MM.1S (cell line): ENCODE results near the gene NUP85.
A peak's percentile ranks its signal among the peaks of the same experiment; 100 is the strongest.
"Not testable (repeated sequence)": the region's sequence is repeated elsewhere in the genome, so short reads cannot be mapped to it uniquely, and the experiment has no call there.

ENCODE experiments used
- DNase-seq: peaks from one replicate; pipeline ENCODE4 v3.0.0-alpha.2; 2015
- H2AFZ ChIP-seq: fragments of 300-600 bp; sonication (generic); 2 replicates; pipeline ENCODE4 v1.6.0; 2016; ENCODE audit warnings: antibody characterized with exemption, low read length
- H3F3A ChIP-seq: fragments of 300-600 bp; sonication (generic); 2 replicates; pipeline ENCODE4 v1.6.1; 2016; ENCODE audit warnings: mild to moderate bottlenecking, antibody characterized with exemption, low read length, moderate library complexity, mixed read lengths; ENCODE audit not compliant: insufficient read depth
- H3K27ac ChIP-seq: fragments of 300-600 bp; sonication (generic); 2 replicates; pipeline ENCODE4 v1.5.1; 2016; ENCODE audit warnings: mild to moderate bottlenecking, low read length
- H3K27me3 ChIP-seq: fragments of 300-600 bp; sonication (generic); replicated peaks from 2 replicates; pipeline ENCODE4 v1.6.0; 2016; ENCODE audit warnings: low read length; ENCODE audit not compliant: insufficient read depth
- H3K36me3 ChIP-seq: fragments of 300-600 bp; sonication (generic); replicated peaks from 2 replicates; pipeline ENCODE4 v1.6.1; 2016; ENCODE audit warnings: mild to moderate bottlenecking, low read length, mixed read lengths; ENCODE audit not compliant: insufficient read depth
- H3K4me1 ChIP-seq: fragments of 300-600 bp; sonication (generic); 2 replicates; pipeline ENCODE4 v1.6.1; 2016; ENCODE audit warnings: low read length, mixed read lengths
- H3K4me2 ChIP-seq: fragments of 300-600 bp; sonication (generic); 2 replicates; pipeline ENCODE4 v1.6.0; 2016; ENCODE audit warnings: low read depth, low read length
- H3K4me3 ChIP-seq: fragments of 300-600 bp; sonication (generic); 2 replicates; pipeline ENCODE4 v1.5.1; 2016; ENCODE audit warnings: low read length, mixed read lengths
- H3K79me2 ChIP-seq: fragments of 300-600 bp; sonication (generic); 2 replicates; pipeline ENCODE4 v1.6.1; 2016; ENCODE audit warnings: mixed run types, low read length, mixed read lengths
- H3K9ac ChIP-seq: fragments of 300-600 bp; sonication (generic); 2 replicates; pipeline ENCODE4 v1.6.1; 2016; ENCODE audit warnings: low read length, mixed read lengths
- H3K9me2 ChIP-seq: fragments of 300-600 bp; sonication (generic); replicated peaks from 2 replicates; pipeline ENCODE4 v1.6.1; 2016; ENCODE audit warnings: mild to moderate bottlenecking, low read length, mixed read lengths; ENCODE audit not compliant: insufficient read depth
- H3K9me3 ChIP-seq: fragments of 300-600 bp; sonication (generic); replicated peaks from 2 replicates; pipeline ENCODE4 v1.6.1; 2016; ENCODE audit warnings: mild to moderate bottlenecking, low read length, mixed read lengths; ENCODE audit not compliant: insufficient read depth
- H4K20me1 ChIP-seq: fragments of 300-600 bp; sonication (generic); 2 replicates; pipeline ENCODE4 v1.6.1; 2016; ENCODE audit warnings: mild to moderate bottlenecking, low read length, moderate library complexity, mixed read lengths; ENCODE audit not compliant: insufficient read depth
- CTCF ChIP-seq: fragments of 300-600 bp; sonication (generic); IDR thresholded peaks from 2 replicates; pipeline ENCODE4 v1.5.1; 2016; ENCODE audit warnings: antibody characterized with exemption, low read length, mixed read lengths
- EZH2 ChIP-seq: fragments of 300-600 bp; sonication (generic); optimal IDR thresholded peaks from 2 replicates; pipeline ENCODE3; 2017; ENCODE audit warnings: low read depth, mild to moderate bottlenecking, antibody characterized with exemption, low read length, mixed read lengths
- EZH2phosphoT487 ChIP-seq: fragments of 300-600 bp; sonication (generic); IDR thresholded peaks from 2 replicates; pipeline ENCODE4 v1.6.1; 2018; ENCODE audit warnings: antibody characterized with exemption, low read length

Gene NUP85

DNA sequence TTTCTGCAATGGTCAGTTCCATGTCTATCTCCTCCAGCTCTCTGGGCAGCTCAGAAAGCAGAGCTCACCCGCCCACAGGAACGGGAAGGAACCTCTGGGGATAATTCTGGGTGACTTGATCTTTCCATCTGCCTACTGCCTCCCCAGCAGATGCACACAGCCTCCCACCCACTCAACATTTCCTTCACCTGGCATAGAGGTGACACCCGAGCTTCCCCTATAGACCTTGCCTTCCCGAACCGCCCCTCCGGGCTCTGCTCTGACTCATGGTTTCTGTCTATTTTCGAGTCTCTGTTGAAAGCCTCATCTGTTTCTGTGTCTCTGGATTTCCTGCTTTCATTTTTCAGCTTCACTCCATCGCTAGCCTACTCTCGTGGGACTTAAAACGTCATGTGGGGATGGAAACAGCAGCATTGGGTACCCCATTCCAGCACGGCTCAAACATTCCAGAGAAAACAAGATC, 44.6 kb downstream of the NUP85 start:
- H3K27me3 ChIP-seq: no peaks in the 10 kb centered on the region
- H3K27ac ChIP-seq: peak overlapping the region; percentile 88
- peak overlapping the region; percentile 27; the same call in 1 of the 2 replicates for H3K9ac ChIP-seq
- H3K9me3 ChIP-seq: no peaks in the 10 kb centered on the region
- H3K4me1 ChIP-seq: peaks cover 16% of the 10 kb centered on the region
- peak overlapping the region; percentile 56 for H3K4me3 ChIP-seq
- peak overlapping the region; percentile 29; the same call in 1 of the 2 replicates for H2AFZ ChIP-seq
- peak; percentile 82 for DNase-seq
- TF ChIP-seq EZH2phosphoT487: no peak
- no peak for TF ChIP-seq CTCF
- TF ChIP-seq EZH2: no peak
- H3F3A ChIP-seq: peaks cover 19% of the 10 kb centered on the region
- peaks cover 7% of the 10 kb centered on the region; the same call in 1 of the 2 replicates for H3K36me3 ChIP-seq
- peak overlapping the region; percentile 84 for H3K4me2 ChIP-seq
- peaks cover 67% of the 10 kb centered on the region for H3K79me2 ChIP-seq
- H4K20me1 ChIP-seq: no peaks in the 10 kb centered on the region
- no peaks in the 10 kb centered on the region for H3K9me2 ChIP-seq

GRCh38 chr17:75252039-75252816, 46.7 kb downstream of the NUP85 start:
- DNase-seq: no peak
- TF ChIP-seq EZH2: no peak
- TF ChIP-seq EZH2phosphoT487: no peak
- no peaks in the 10 kb centered on the region for H3K36me3 ChIP-seq
- H3K9me2 ChIP-seq: no peaks in the 10 kb centered on the region
- H3K27ac ChIP-seq: no peak overlapping the region
- no peaks in the 10 kb centered on the region for H3K27me3 ChIP-seq
- no peak overlapping the region for H3K4me3 ChIP-seq
- no peak overlapping the region for H2AFZ ChIP-seq
- H4K20me1 ChIP-seq: no peaks in the 10 kb centered on the region
- no peaks in the 10 kb centered on the region for H3K9me3 ChIP-seq
- H3F3A ChIP-seq: peaks cover 19% of the 10 kb centered on the region
- no peak overlapping the region for H3K4me2 ChIP-seq
- H3K79me2 ChIP-seq: peaks cover 56% of the 10 kb centered on the region
- peaks cover 16% of the 10 kb centered on the region for H3K4me1 ChIP-seq
- H3K9ac ChIP-seq: no peak overlapping the region

DNA sequence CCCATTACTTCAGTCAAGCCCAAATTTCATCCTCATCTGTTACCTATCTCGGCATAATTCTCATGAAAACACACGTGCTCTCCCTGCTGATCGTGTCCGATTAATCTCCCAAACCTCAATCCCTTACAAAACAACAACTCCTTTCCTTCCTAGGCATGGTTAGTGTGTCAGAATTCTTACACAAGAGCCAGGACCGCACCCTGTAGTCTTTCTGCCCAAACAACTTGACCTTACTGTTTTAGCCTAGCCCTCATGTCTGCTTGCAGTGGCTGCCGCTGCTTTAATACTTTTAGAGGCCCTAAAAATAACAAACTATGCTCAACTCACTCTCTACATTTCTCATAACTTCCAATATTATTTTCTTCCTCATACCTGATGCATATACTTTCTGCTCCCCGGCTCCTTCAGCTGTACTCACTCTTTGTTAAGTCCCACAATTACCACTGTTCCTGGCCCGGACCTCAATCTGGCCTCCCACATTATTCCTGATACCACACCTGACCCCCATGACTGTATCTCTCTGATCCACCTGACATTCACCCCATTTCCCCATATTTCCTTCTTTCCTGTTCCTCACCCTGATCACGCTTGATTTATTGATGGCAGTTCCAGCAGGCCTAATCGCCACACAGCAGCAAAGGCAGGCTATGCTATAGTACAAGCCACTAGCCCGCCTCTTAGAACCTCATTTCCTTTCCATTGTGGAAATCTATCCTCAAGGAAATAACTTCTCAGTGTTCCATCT, 50.6 kb downstream of the NUP85 start:
- peaks cover 61% of the 10 kb centered on the region for H3K79me2 ChIP-seq
- H3K4me1 ChIP-seq, H3K9me2 ChIP-seq, DNase-seq, H3K4me3 ChIP-seq, H3K36me3 ChIP-seq, H3K4me2 ChIP-seq, H2AFZ ChIP-seq, H3K27ac ChIP-seq, H3F3A ChIP-seq, H3K9ac ChIP-seq, H3K9me3 ChIP-seq, H4K20me1 ChIP-seq, H3K27me3 ChIP-seq: not testable (repeated sequence)

DNA sequence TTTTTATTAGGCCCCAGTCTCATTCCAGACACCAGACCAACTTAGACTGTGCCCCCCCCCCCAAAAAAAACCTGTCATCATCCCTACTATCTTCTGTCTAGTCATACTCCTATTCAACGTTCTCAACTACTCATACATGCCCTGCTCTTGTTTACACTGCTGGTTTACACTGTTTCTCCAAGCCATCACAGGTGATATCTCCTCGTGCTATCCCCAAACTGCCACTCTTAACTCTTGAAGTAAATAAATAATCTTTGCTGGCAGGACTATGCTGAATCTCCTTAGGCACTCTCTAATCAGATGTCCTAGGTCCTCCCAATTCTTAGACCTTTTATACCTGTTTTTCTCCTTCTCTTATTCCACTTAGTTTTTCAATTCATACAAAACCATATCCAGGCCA, 51.7 kb downstream of the NUP85 start:
- H2AFZ ChIP-seq, H3F3A ChIP-seq, H4K20me1 ChIP-seq, DNase-seq, H3K4me3 ChIP-seq, H3K9me3 ChIP-seq, H3K27me3 ChIP-seq, H3K9me2 ChIP-seq, H3K4me2 ChIP-seq, H3K36me3 ChIP-seq, H3K27ac ChIP-seq, H3K4me1 ChIP-seq, H3K9ac ChIP-seq: not testable (repeated sequence)
- peaks cover 59% of the 10 kb centered on the region for H3K79me2 ChIP-seq
